WTC11 (cell line): ENCODE measurements around the gene FAM124A. TPM values are rescaled to one million over a fixed set of nuclear protein-coding genes. Genes with fewer than 3 reads are reported as not detected.

Experiments used
- ATAC-seq: fragments of 200-7000 bp; cut with Tn5 transposase; 2 replicates; pipeline ENCODE4 v1.10.0; 2021; ENCODE audit warnings: mild to moderate bottlenecking, moderate library complexity
- CTCF ChIA-PET: fragments of 300-600 bp; sonication (Branson Sonifier 250); formaldehyde crosslinking; loops from one replicate; lab custom pipeline; 2021; ENCODE audit warnings: antibody characterized with exemption; lab: Charles Lee
- POLR2A ChIA-PET: fragments of 350-600 bp; sonication (Branson Sonifier 250); formaldehyde crosslinking; loops from one replicate; lab custom pipeline; 2021; ENCODE audit warnings: antibody characterized with exemption; lab: Charles Lee
- DNase-seq: peaks from one replicate; pipeline ENCODE4 v3.0.0; 2021; ENCODE audit warnings: low spot score
- H3K27ac Mint-ChIP-seq: 2 replicates; pipeline ENCODE4 v1.8.0; 2021; ENCODE audit warnings: mixed read lengths
- H3K27me3 Mint-ChIP-seq: 2 replicates; pipeline ENCODE4 v1.8.0; 2021; ENCODE audit warnings: low read depth, mild to moderate bottlenecking, moderate library complexity, mixed read lengths
- H3K36me3 Mint-ChIP-seq: 2 replicates; pipeline ENCODE4 v1.8.0; 2021; ENCODE audit warnings: mixed read lengths
- H3K4me1 Mint-ChIP-seq: 2 replicates; pipeline ENCODE4 v1.8.0; 2022; ENCODE audit warnings: mixed read lengths
- H3K4me3 Mint-ChIP-seq: 2 replicates; pipeline ENCODE4 v1.8.0; 2021; ENCODE audit warnings: mild to moderate bottlenecking, moderate library complexity, mixed read lengths
- H3K9me3 Mint-ChIP-seq: 2 replicates; pipeline ENCODE4 v1.8.0; 2021; ENCODE audit warnings: mixed read lengths
- ESRRA ChIP-seq: sonication (generic); formaldehyde crosslinking; IDR thresholded peaks from 2 replicates; pipeline ENCODE4 v1.8.1; 2022; ENCODE audit warnings: mild to moderate bottlenecking, missing genetic modification reagents, borderline replicate concordance
- ETV6 ChIP-seq: sonication (generic); formaldehyde crosslinking; IDR thresholded peaks from 2 replicates; pipeline ENCODE4 v1.8.1; 2022; ENCODE audit warnings: mild to moderate bottlenecking, missing genetic modification reagents
- HMGA2 ChIP-seq: fragments of 250-450 bp; sonication (Bioruptor Pico); IDR thresholded peaks from 2 replicates; pipeline ENCODE4 v1.4.0; 2021; ENCODE audit warnings: mild to moderate bottlenecking, moderate library complexity
- MXD4 ChIP-seq: fragments of 250-450 bp; sonication (Bioruptor Pico); IDR thresholded peaks from 2 replicates; pipeline ENCODE4 v1.8.0; 2021; ENCODE audit warnings: mild to moderate bottlenecking, moderate library complexity, borderline replicate concordance
- NR3C1 ChIP-seq: sonication (generic); formaldehyde crosslinking; conservative IDR thresholded peaks from 2 replicates; pipeline ENCODE4 v1.8.1; 2023; ENCODE audit warnings: low read depth, mild to moderate bottlenecking, missing genetic modification reagents
- TEAD4 ChIP-seq: sonication (generic); formaldehyde crosslinking; IDR thresholded peaks from 2 replicates; pipeline ENCODE4 v1.8.0; 2022; ENCODE audit warnings: mild to moderate bottlenecking, missing genetic modification reagents
- ZNF121 ChIP-seq: sonication (generic); formaldehyde crosslinking; IDR thresholded peaks from 2 replicates; pipeline ENCODE4 v1.8.0; 2023; ENCODE audit warnings: missing genetic modification reagents
- ZNF138 ChIP-seq: sonication (generic); formaldehyde crosslinking; conservative IDR thresholded peaks from 2 replicates; pipeline ENCODE4 v1.8.1; 2022; ENCODE audit warnings: mild to moderate bottlenecking, moderate library complexity, missing genetic modification reagents
- ZNF219 ChIP-seq: sonication (generic); formaldehyde crosslinking; IDR thresholded peaks from 2 replicates; pipeline ENCODE4 v1.8.0; 2023; ENCODE audit warnings: missing genetic modification reagents, mild to moderate bottlenecking, borderline replicate concordance
- total RNA-seq: library from RNA; stranded (reverse); gene quantifications from 3 replicates; pipeline ENCODE4 v1.2.3, GENCODE V29; 2021
- TF ChIP-seq, protein P1 (sequence below): sonication (generic); formaldehyde crosslinking; IDR thresholded peaks from 2 replicates; pipeline ENCODE4 v1.8.1; 2022; ENCODE audit warnings: low read depth, missing genetic modification reagents, borderline replicate concordance
- TF ChIP-seq, protein P2 (sequence below): fragments of 200-600 bp; IDR thresholded peaks from 2 replicates; pipeline ENCODE4 v1.8.0; 2022; ENCODE audit warnings: antibody characterized with exemption
- TF ChIP-seq, protein P3 (sequence below): sonication (generic); formaldehyde crosslinking; IDR thresholded peaks from 2 replicates; pipeline ENCODE4 v1.8.0; 2022; ENCODE audit warnings: mild to moderate bottlenecking, missing genetic modification reagents
- TF ChIP-seq, protein P4 (sequence below): sonication (generic); formaldehyde crosslinking; IDR thresholded peaks from 2 replicates; pipeline ENCODE4 v1.8.1; 2023; ENCODE audit warnings: mild to moderate bottlenecking, missing genetic modification reagents, moderate library complexity
- TF ChIP-seq, protein P5 (sequence below): fragments of 250-450 bp; sonication (Bioruptor Pico); IDR thresholded peaks from 2 replicates; pipeline ENCODE4 v1.9.0; 2021; ENCODE audit warnings: mild to moderate bottlenecking
- TF ChIP-seq, protein P6 (sequence below): fragments of 250-450 bp; sonication (Bioruptor Pico); IDR thresholded peaks from 2 replicates; pipeline ENCODE4 v1.9.0; 2021; ENCODE audit warnings: mild to moderate bottlenecking, borderline replicate concordance
- TF ChIP-seq, protein P7 (sequence below): sonication (generic); formaldehyde crosslinking; IDR thresholded peaks from 2 replicates; pipeline ENCODE4 v1.8.0; 2023; ENCODE audit warnings: mild to moderate bottlenecking, missing genetic modification reagents

FAM124A gene
- total RNA-seq, 1 experiment from 2014 or later: 45.8 TPM

DNA sequence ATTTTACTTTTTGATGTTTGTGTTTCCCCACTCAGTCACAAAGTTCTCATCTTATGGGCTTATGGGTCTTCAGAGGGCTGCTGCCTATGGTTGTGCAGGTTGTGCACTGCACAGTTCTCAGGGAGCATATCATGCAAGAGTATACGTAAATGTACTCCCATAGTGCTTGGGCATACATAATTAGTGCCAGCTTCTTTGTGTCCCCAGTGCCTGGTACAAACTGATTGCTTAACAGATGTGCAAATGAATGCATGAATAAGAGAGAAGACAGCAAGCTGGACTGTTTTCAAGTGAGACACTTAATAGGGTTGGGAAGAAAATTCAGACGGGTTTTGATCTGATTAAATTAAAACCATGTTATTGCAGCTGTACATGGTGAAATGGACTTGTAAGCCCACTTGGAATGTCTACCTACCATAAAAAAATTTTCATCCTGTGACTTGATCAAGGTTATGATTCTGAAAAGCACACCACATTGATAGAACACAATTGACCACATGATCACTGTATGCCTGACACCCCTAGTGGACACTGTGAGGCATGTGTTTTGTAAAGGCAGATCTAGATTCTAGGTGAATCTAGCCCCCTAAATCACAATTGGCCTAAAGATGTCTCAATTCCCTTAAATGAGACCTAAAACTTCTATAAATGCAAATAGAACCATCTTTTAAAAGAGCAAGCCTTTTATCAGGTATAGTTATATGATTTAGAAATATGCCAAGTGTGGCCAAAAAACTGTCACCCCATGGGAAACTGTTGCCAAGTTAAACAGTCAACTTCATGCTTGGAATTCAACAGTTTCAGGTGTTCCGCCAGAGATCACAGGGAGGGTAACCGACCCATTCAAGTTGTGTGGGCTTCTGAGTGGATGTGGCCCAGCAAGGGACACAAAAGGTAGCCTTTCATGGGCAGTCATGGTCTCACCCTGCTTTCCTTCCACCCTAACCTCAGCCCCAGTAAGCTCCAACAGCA is 27.9 kb downstream of the FAM124A start:
- Mint-ChIP-seq H3K27me3 (no peaks in the 10 kb centered on the region), H3K27ac (peak overlapping the region; percentile 82; the same call in 1 of the 2 replicates), H3K4me3 (no peak overlapping the region), H3K4me1 (peaks cover 23% of the 10 kb centered on the region), H3K9me3 (no peaks in the 10 kb centered on the region), H3K36me3 (peaks cover 48% of the 10 kb centered on the region)
- CTCF ChIA-PET: interaction anchor here (1.2 kb wide), 1 partner anchor 101 kb away, joined by 3 read pairs; no protein-coding TSS in a partner anchor
- ATAC-seq (peak; percentile 40), DNase-seq (no peak)
- POLR2A ChIA-PET: interaction anchor here (1.0 kb wide), 1 partner anchor 63 kb away, joined by 3 read pairs; no protein-coding TSS in a partner anchor
- TF ChIP-seq MXD4 (no peak), TEAD4 (CRISPR knock-in tag) (no peak)
- TF ChIP-seq, protein P1, sequence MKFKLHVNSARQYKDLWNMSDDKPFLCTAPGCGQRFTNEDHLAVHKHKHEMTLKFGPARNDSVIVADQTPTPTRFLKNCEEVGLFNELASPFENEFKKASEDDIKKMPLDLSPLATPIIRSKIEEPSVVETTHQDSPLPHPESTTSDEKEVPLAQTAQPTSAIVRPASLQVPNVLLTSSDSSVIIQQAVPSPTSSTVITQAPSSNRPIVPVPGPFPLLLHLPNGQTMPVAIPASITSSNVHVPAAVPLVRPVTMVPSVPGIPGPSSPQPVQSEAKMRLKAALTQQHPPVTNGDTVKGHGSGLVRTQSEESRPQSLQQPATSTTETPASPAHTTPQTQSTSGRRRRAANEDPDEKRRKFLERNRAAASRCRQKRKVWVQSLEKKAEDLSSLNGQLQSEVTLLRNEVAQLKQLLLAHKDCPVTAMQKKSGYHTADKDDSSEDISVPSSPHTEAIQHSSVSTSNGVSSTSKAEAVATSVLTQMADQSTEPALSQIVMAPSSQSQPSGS (CRISPR knock-in tag): no peak
- TF ChIP-seq, protein P2, sequence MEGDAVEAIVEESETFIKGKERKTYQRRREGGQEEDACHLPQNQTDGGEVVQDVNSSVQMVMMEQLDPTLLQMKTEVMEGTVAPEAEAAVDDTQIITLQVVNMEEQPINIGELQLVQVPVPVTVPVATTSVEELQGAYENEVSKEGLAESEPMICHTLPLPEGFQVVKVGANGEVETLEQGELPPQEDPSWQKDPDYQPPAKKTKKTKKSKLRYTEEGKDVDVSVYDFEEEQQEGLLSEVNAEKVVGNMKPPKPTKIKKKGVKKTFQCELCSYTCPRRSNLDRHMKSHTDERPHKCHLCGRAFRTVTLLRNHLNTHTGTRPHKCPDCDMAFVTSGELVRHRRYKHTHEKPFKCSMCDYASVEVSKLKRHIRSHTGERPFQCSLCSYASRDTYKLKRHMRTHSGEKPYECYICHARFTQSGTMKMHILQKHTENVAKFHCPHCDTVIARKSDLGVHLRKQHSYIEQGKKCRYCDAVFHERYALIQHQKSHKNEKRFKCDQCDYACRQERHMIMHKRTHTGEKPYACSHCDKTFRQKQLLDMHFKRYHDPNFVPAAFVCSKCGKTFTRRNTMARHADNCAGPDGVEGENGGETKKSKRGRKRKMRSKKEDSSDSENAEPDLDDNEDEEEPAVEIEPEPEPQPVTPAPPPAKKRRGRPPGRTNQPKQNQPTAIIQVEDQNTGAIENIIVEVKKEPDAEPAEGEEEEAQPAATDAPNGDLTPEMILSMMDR: peak; percentile 34; the same call in 1 of the 2 replicates
- TF ChIP-seq, protein P3, sequence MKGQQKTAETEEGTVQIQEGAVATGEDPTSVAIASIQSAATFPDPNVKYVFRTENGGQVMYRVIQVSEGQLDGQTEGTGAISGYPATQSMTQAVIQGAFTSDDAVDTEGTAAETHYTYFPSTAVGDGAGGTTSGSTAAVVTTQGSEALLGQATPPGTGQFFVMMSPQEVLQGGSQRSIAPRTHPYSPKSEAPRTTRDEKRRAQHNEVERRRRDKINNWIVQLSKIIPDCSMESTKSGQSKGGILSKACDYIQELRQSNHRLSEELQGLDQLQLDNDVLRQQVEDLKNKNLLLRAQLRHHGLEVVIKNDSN (CRISPR knock-in tag): peak; percentile 16; the same call in 1 of the 2 replicates
- TF ChIP-seq, protein P4, sequence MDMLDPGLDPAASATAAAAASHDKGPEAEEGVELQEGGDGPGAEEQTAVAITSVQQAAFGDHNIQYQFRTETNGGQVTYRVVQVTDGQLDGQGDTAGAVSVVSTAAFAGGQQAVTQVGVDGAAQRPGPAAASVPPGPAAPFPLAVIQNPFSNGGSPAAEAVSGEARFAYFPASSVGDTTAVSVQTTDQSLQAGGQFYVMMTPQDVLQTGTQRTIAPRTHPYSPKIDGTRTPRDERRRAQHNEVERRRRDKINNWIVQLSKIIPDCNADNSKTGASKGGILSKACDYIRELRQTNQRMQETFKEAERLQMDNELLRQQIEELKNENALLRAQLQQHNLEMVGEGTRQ (CRISPR knock-in tag): peak; percentile 52; the same call in 1 of the 2 replicates

DNA sequence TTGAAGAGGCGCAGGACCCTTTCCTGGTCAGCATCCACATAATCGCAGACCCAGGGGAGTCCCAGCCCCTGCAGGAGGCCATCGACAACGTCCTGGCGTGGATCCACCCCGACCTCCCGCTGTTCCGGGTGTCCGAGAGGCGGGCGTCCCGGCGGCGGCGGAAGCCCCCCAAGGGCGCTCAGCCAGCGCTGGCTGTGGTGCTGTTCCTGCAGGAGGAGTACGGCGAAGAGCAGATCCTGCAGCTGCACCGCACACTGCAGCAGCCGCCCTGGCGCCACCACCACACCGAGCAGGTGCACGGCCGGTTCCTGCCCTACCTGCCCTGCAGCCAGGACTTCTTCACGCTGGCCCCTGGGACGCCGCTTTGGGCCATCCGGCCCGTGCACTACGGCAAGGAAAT is 29.3 kb downstream of the FAM124A start:
- Mint-ChIP-seq H3K9me3 (no peaks in the 10 kb centered on the region), H3K4me1 (peaks cover 36% of the 10 kb centered on the region)

DNA sequence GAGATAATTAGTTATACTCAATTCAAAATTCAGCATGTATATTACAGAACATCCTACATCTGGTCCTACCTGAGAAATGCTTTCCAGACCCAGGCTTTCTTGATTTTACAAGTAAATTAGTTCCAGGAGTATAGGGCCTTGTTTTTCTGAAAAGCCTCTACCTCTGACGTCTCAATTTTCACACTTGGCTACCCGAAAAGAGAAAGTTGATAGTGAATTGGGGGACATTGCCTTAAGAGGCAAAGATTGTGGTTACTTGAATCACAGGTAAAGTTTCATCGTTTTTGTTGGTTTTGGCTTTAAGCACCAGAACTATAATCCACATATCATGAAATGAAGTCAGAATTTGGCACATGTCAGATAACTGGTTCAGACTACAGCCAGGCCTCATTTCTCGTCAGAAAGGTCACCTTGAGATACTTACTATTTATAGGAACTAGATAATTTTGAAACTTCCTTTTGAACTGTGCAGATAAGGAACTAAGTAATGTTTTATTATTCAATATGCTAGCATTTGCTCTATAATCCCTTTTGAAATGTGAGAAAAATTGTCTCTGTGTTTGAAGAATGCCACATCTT is 30.8 kb downstream of the FAM124A start:
- Mint-ChIP-seq H3K36me3 (peaks cover 60% of the 10 kb centered on the region), H3K4me1 (peaks cover 45% of the 10 kb centered on the region), H3K27me3 (no peaks in the 10 kb centered on the region), H3K4me3 (no peak overlapping the region), H3K9me3 (no peaks in the 10 kb centered on the region), H3K27ac (peak overlapping the region; percentile 10; the same call in 1 of the 2 replicates)
- CTCF ChIA-PET: interaction anchor here (0.7 to 1.9 kb wide), 3 partner anchors 12 to 33 kb away, joined by 3 to 10 read pairs (median 3); no protein-coding TSS in a partner anchor
- no peak for DNase-seq
- no peak for ATAC-seq
- POLR2A ChIA-PET: no interaction called here
- no peak for TF ChIP-seq ZNF219 (CRISPR knock-in tag)
- no peak for TF ChIP-seq TEAD4 (CRISPR knock-in tag)
- TF ChIP-seq, protein P5, sequence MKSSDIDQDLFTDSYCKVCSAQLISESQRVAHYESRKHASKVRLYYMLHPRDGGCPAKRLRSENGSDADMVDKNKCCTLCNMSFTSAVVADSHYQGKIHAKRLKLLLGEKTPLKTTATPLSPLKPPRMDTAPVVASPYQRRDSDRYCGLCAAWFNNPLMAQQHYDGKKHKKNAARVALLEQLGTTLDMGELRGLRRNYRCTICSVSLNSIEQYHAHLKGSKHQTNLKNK: no peak
- no peak for TF ChIP-seq NR3C1 (CRISPR knock-in tag)
- no peak for TF ChIP-seq ETV6 (CRISPR knock-in tag)
- TF ChIP-seq, protein P6, sequence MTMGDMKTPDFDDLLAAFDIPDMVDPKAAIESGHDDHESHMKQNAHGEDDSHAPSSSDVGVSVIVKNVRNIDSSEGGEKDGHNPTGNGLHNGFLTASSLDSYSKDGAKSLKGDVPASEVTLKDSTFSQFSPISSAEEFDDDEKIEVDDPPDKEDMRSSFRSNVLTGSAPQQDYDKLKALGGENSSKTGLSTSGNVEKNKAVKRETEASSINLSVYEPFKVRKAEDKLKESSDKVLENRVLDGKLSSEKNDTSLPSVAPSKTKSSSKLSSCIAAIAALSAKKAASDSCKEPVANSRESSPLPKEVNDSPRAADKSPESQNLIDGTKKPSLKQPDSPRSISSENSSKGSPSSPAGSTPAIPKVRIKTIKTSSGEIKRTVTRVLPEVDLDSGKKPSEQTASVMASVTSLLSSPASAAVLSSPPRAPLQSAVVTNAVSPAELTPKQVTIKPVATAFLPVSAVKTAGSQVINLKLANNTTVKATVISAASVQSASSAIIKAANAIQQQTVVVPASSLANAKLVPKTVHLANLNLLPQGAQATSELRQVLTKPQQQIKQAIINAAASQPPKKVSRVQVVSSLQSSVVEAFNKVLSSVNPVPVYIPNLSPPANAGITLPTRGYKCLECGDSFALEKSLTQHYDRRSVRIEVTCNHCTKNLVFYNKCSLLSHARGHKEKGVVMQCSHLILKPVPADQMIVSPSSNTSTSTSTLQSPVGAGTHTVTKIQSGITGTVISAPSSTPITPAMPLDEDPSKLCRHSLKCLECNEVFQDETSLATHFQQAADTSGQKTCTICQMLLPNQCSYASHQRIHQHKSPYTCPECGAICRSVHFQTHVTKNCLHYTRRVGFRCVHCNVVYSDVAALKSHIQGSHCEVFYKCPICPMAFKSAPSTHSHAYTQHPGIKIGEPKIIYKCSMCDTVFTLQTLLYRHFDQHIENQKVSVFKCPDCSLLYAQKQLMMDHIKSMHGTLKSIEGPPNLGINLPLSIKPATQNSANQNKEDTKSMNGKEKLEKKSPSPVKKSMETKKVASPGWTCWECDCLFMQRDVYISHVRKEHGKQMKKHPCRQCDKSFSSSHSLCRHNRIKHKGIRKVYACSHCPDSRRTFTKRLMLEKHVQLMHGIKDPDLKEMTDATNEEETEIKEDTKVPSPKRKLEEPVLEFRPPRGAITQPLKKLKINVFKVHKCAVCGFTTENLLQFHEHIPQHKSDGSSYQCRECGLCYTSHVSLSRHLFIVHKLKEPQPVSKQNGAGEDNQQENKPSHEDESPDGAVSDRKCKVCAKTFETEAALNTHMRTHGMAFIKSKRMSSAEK (CRISPR knock-in tag): no peak

More for the DNA sequence above, 29.3 kb downstream of the FAM124A start:
- H3K4me3 Mint-ChIP-seq: no peak overlapping the region
- ATAC-seq: no peak
- no peaks in the 10 kb centered on the region for H3K27me3 Mint-ChIP-seq
- CTCF ChIA-PET: interaction anchor here (0.9 to 1.9 kb wide), 3 partner anchors 11 to 126 kb away, joined by 3 to 10 read pairs (median 3); no protein-coding TSS in a partner anchor
- TF ChIP-seq ESRRA (CRISPR knock-in tag) (no peak), ZNF138 (CRISPR knock-in tag) (no peak), HMGA2 (CRISPR knock-in tag) (no peak), ZNF121 (CRISPR knock-in tag) (no peak)
- TF ChIP-seq, protein P7, sequence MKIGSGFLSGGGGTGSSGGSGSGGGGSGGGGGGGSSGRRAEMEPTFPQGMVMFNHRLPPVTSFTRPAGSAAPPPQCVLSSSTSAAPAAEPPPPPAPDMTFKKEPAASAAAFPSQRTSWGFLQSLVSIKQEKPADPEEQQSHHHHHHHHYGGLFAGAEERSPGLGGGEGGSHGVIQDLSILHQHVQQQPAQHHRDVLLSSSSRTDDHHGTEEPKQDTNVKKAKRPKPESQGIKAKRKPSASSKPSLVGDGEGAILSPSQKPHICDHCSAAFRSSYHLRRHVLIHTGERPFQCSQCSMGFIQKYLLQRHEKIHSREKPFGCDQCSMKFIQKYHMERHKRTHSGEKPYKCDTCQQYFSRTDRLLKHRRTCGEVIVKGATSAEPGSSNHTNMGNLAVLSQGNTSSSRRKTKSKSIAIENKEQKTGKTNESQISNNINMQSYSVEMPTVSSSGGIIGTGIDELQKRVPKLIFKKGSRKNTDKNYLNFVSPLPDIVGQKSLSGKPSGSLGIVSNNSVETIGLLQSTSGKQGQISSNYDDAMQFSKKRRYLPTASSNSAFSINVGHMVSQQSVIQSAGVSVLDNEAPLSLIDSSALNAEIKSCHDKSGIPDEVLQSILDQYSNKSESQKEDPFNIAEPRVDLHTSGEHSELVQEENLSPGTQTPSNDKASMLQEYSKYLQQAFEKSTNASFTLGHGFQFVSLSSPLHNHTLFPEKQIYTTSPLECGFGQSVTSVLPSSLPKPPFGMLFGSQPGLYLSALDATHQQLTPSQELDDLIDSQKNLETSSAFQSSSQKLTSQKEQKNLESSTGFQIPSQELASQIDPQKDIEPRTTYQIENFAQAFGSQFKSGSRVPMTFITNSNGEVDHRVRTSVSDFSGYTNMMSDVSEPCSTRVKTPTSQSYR (CRISPR knock-in tag): no peak
- TF ChIP-seq, all 79 proteins: peak for 0
- DNase-seq: no peak
- H3K36me3 Mint-ChIP-seq: peaks cover 55% of the 10 kb centered on the region
- POLR2A ChIA-PET: no interaction called here
- no peak overlapping the region for H3K27ac Mint-ChIP-seq
